Measurements from ENCODE around the gene GRAMD1C.

Gene GRAMD1C

DNA sequence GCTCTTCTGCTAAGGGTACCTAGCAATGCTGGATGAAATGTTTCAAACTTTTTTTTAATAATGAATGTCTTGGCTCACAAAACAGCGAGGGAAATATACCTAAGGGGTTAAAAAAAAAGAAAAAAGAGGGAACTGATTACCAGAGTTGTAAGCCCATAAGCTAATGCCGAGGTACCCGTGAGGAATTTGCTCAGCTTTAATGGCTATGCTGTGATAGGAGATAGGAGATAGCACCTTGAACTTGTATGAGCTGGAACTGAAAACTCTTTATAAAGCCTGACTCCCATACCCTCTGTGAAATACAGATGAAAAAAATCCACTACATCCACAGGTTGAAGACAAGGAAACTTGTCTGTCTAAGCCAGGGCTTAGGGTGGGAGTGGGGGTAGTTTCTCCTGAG is 13.9 kb downstream of the GRAMD1C start:
- DNase-seq (ENCODE audit: low read depth), result no peak
- H3K4me3 ChIP-seq (ENCODE audit: low read length), result no peak overlapping the region
- no peak for TF ChIP-seq CTCF (conservative IDR thresholded peaks at IDR 0.05; ENCODE audit: low read length)

DNA sequence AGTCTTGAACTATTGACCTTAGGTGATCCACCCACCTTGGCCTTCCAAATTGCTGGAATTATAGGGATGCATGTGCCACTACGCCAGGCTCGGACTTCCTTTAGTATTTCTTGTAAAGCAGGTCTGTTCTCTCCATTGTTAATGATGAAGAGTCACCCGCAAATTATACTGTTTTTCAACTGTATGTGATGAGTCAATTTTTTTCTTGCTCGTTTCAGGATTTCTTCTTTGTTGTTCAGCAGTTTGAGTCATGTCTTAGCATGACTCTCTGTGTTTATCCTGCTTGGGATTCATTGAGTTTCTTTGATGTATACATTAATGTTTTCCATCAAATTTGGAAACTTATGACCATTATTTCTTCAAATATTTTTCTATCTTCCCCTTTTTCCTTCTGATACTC is 28.9 kb downstream of the GRAMD1C start:
- DNase-seq (ENCODE audit: low read depth), result peak; percentile 37
- no peak for TF ChIP-seq CTCF (conservative IDR thresholded peaks at IDR 0.05; ENCODE audit: low read length)
- H3K4me3 ChIP-seq (ENCODE audit: low read length), result no peak overlapping the region

DNA sequence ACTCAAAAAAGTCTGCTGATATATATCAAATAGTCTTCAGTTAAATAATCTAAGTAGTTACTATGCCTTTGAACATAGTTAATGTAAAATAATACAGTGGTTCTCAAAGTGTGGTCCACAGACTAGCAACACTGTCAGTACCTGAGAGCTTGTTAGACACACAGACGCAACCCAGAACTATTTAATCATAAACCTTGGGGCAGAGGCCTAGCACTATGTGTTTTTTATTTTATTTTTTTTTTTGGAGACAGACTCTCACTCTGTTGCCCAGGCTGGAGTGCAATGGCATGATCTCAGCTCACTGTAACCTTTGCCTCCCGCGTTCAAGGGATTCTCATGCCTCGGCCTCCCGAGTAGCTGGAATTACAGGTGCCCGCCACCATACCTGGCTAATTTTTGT is 34.7 kb downstream of the GRAMD1C start:
- no peak for DNase-seq (ENCODE audit: low read depth)
- TF ChIP-seq CTCF (conservative IDR thresholded peaks at IDR 0.05; ENCODE audit: low read length), result no peak
- no peak overlapping the region for H3K4me3 ChIP-seq (ENCODE audit: low read length)

- no peak overlapping the region for H3K4me3 ChIP-seq (ENCODE audit: low read length)
- DNase-seq (ENCODE audit: low read depth), result no peak
- no peak for TF ChIP-seq CTCF (conservative IDR thresholded peaks at IDR 0.05; ENCODE audit: low read length)
These were observed 35.4 kb downstream of the GRAMD1C start for GRCh38 chr3:113873814-113874526.

GRCh38 chr3:113878403-113878802 is 39.8 kb downstream of the GRAMD1C start:
- no peak overlapping the region for H3K4me3 ChIP-seq (ENCODE audit: low read length)
- DNase-seq (ENCODE audit: low read depth), result no peak
- no peak for TF ChIP-seq CTCF (conservative IDR thresholded peaks at IDR 0.05; ENCODE audit: low read length)

DNA sequence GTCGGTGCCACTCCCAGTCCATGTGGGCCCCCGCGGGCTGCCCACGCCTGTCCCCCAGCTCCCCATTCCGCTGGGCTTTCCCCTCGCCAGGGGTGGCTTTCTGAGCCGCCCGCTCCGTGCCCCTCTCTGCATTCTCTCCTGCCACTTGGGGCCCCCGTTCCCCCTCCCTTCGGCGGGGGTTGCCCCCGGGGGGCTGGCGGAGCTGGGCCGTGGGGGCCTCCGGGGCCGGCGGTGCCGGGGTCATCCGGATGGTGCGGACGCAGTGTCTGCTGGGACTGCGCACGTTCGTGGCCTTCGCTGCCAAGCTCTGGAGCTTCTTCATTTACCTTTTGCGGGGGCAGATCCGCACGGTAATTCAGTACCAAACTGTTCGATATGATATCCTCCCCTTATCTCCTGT is 46.5 kb downstream of the GRAMD1C start:
- DNase-seq (ENCODE audit: low read depth), result no peak
- H3K4me3 ChIP-seq (ENCODE audit: low read length), result no peak overlapping the region
- TF ChIP-seq CTCF (conservative IDR thresholded peaks at IDR 0.05; ENCODE audit: low read length), result no peak

GRCh38 chr3:113890256-113890900 is 51.8 kb downstream of the GRAMD1C start:
- no peak for TF ChIP-seq CTCF (conservative IDR thresholded peaks at IDR 0.05; ENCODE audit: low read length)
- DNase-seq (ENCODE audit: low read depth), result no peak
- no peak overlapping the region for H3K4me3 ChIP-seq (ENCODE audit: low read length)
